HepG2 (cell line): ENCODE data around the gene SLC1A3. TPM values are rescaled to one million over a fixed set of nuclear protein-coding genes. Genes with fewer than 3 reads are reported as not detected.

Experiments used
- ATAC-seq: fragments of 200-7000 bp; cut with Tn5 transposase; 3 replicates; pipeline ENCODE4 v1.9.1; 2020; ENCODE audit warnings: mild to moderate bottlenecking, moderate library complexity
- BruUV-seq: library from RNA; stranded (reverse); fragments of 400-500 nt; replicated peaks from 2 replicates; lab custom pipeline; 2021; lab: Mats Ljungman, UMichigan
- CTCF ChIA-PET: fragments of 300-600 bp; formaldehyde crosslinking; extraction: SDS; loops from one replicate; lab custom pipeline; 2021; ENCODE audit warnings: low total read pairs, inconsistent platforms, low intra/inter-chr PET ratio; lab: Yijun Ruan, JAX
- POLR2A ChIA-PET: fragments of 350-600 bp; sonication (Branson Sonifier 250); formaldehyde crosslinking; loops from one replicate; lab custom pipeline; 2020; ENCODE audit warnings: antibody characterized with exemption, inconsistent platforms; lab: Yijun Ruan, JAX
- DNase-seq: peaks from one replicate; pipeline ENCODE4 v3.0.0-alpha.2; 2015; ENCODE audit warnings: low spot score
- FAIRE-seq: peaks from 3 replicates; lab custom pipeline; 2011; peaks lifted over from hg19 to GRCh38; lab: Jason Lieb, UNC
- H2AFZ ChIP-seq: one replicate; pipeline ENCODE4 v1.6.1; 2011; ENCODE audit warnings: low read length, inconsistent platforms
- H3K27ac ChIP-seq: fragments of 300-600 bp; 3 replicates; pipeline ENCODE4 v1.8.0; 2011; ENCODE audit warnings: mixed run types, mild to moderate bottlenecking, mixed read lengths, low read length, inconsistent platforms; ENCODE audit not compliant: insufficient read depth; ENCODE audit errors: extremely low read length
- H3K27me3 ChIP-seq, 2 experiments: fragments of 200-600 bp in 1 of 2; 2 replicates in 1 of 2; 3 replicates in 1 of 2; pipeline versions ENCODE4 v1.6.0 to v1.8.0; 2011; ENCODE audit warnings: low read length in 2 of 2, mild to moderate bottlenecking in 2 of 2, moderate library complexity in 2 of 2, inconsistent platforms in 1 of 2; ENCODE audit not compliant: insufficient read depth in 2 of 2, control insufficient read depth in 1 of 2
- H3K36me3 ChIP-seq, 2 experiments: fragments of 200-600 bp in 1 of 2; replicated peaks in 1 of 2; 2 replicates in 1 of 2; 3 replicates in 1 of 2; pipeline versions ENCODE4 v1.5.1 to v1.8.0; 2011; ENCODE audit warnings: low read length in 2 of 2, inconsistent platforms in 1 of 2; ENCODE audit not compliant: insufficient read depth in 2 of 2, control insufficient read depth in 1 of 2
- H3K4me1 ChIP-seq: 2 replicates; pipeline ENCODE4 v1.5.1; 2012; ENCODE audit warnings: low read length, inconsistent platforms; ENCODE audit not compliant: insufficient read depth
- H3K4me2 ChIP-seq: 2 replicates; pipeline ENCODE4 v1.6.0; 2011; ENCODE audit warnings: low read depth, low read length, inconsistent platforms
- H3K4me3 ChIP-seq, 3 experiments: fragments of 200-600 bp in 1 of 3; sonication (generic), shearing (Covaris generic) in 1 of 3; replicated peaks in 1 of 3; 2 replicates each; pipeline ENCODE4 v1.5.1; 2011 to 2016; ENCODE audit warnings: low read length in 3 of 3, inconsistent platforms in 2 of 3, low read depth in 2 of 3, mild to moderate bottlenecking in 2 of 3, control low read depth in 1 of 3, mixed read lengths in 1 of 3; ENCODE audit not compliant: insufficient read depth in 1 of 3
- H3K79me2 ChIP-seq: one replicate; pipeline ENCODE4 v1.6.1; 2011; ENCODE audit warnings: low read length, inconsistent platforms; ENCODE audit not compliant: insufficient read depth
- H3K9ac ChIP-seq: 2 replicates; pipeline ENCODE4 v1.6.0; 2011; ENCODE audit warnings: mild to moderate bottlenecking, low read depth, low read length, inconsistent platforms; ENCODE audit not compliant: insufficient read depth
- H3K9me3 ChIP-seq: 2 replicates; pipeline ENCODE4 v1.5.1; 2012; ENCODE audit warnings: mild to moderate bottlenecking, low read length
- H4K20me1 ChIP-seq: 2 replicates; pipeline ENCODE4 v1.6.0; 2011; ENCODE audit warnings: inconsistent platforms, mild to moderate bottlenecking, low read length, moderate library complexity; ENCODE audit not compliant: insufficient read depth
- NCOA2 ChIP-seq: sonication (generic); formaldehyde crosslinking; IDR thresholded peaks from 2 replicates; pipeline ENCODE4 v1.8.0; 2022; ENCODE audit warnings: inconsistent platforms
- NR3C1 ChIP-seq: sonication (generic); formaldehyde crosslinking; IDR thresholded peaks from 2 replicates; pipeline ENCODE4 v1.4.0; 2020; ENCODE audit warnings: missing genetic modification reagents
- RFX5 ChIP-seq: IDR thresholded peaks from 2 replicates; pipeline ENCODE4 v1.6.1; 2011; ENCODE audit warnings: low read depth, low read length, improper control_type of control experiment
- TCF7 ChIP-seq: sonication (generic); IDR thresholded peaks from 2 replicates; pipeline ENCODE4 v1.6.1; 2016; ENCODE audit warnings: antibody characterized with exemption, low read depth
- WGBS: methylation state at CpG from one replicate; pipeline ENCODE4 v1.1.6; 2017; ENCODE audit warnings: low lambda C conversion rate; 5-methylcytosine and 5-hydroxymethylcytosine counted together
- in situ Hi-C: cut with HindIII; loops from 2 replicates; pipeline ENCODE4 v1.10.0; 2017; ENCODE audit warnings: low pct_unique_long_range_greater_than_20kb; ENCODE audit not compliant: extremely low pct_ligation_motif_present
- intact Hi-C: fragments of 100-400 bp; cut with micrococcal nuclease; formaldehyde crosslinking; loops from one replicate; pipeline ENCODE4 v1.10.0; 2022; ENCODE audit not compliant: unreplicated experiment
- polyA plus RNA-seq, 8 experiments: library from polyadenylated mRNA; depleted of rRNA in 3 of 8; stranded (reverse) in 7 of 8; unstranded in 1 of 8; fragments of >200 nt; fragmentation: Illumina TruSeq in 4 of 8; extraction: Trizol in 4 of 8; gene quantifications; 2 replicates each; pipeline versions ENCODE4 v1.2.1 to v1.2.3, GENCODE V29; 2011 to 2016; ENCODE audit warnings: low read depth in 4 of 8, missing spikeins in 1 of 8, mixed read lengths in 1 of 8; ENCODE audit not compliant: insufficient read depth in 1 of 8
- total RNA-seq, 5 experiments: library from RNA; depleted of rRNA; stranded (reverse); fragments of >200 nt; fragmentation: Illumina TruSeq; extraction: Trizol; gene quantifications; 2 replicates each; pipeline ENCODE4 v1.2.3, GENCODE V29; 2016; ENCODE audit warnings: low read depth in 1 of 5
- TF ChIP-seq, protein P1 (sequence below): sonication (generic); formaldehyde crosslinking; IDR thresholded peaks from 2 replicates; pipeline ENCODE4 v1.8.0; 2022; ENCODE audit warnings: mild to moderate bottlenecking, missing genetic modification reagents, borderline replicate concordance
- TF ChIP-seq, protein P2 (sequence below): sonication (generic); formaldehyde crosslinking; IDR thresholded peaks from 2 replicates; pipeline ENCODE4 v1.4.0; 2020; ENCODE audit warnings: mild to moderate bottlenecking, missing genetic modification reagents

SLC1A3 gene
- total and polyA plus RNA-seq, 2 of the 13 experiments (the other 11 are each of a cell fraction or from before 2014, with no cell fraction given): 0.09 TPM; not detected in 1

DNA sequence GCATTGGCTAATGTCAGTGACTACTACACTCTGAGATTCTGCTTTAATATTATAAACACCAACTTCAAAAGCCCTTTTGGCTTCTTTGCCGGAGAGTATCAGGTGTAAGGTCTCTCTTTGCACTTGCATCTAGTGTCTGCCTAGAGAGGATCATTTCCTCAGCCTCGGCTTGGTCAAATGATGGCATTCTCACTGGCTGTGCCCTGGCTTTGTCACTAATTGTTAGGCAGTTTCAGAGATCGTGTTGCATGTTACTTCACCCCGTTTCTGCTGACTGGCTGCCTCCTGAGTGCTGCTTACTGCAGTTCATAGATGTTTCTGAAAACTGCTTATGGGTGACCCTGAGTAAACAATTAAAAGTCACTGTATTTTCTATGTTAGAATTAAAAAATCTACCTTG is 48.8 kb downstream of the SLC1A3 start:
- Histone ChIP-seq H3K27me3 (no peaks in the 10 kb centered on the region; a peak in 1 of 5 replicates), H3K79me2 (no peaks in the 10 kb centered on the region), H3K4me3 (no peak overlapping the region), H3K36me3 (no peaks in the 10 kb centered on the region), H2AFZ (no peak overlapping the region), H4K20me1 (no peaks in the 10 kb centered on the region), H3K9me3 (no peaks in the 10 kb centered on the region), H3K4me1 (no peaks in the 10 kb centered on the region), H3K9ac (no peak overlapping the region), H3K4me2 (no peak overlapping the region), H3K27ac (no peak overlapping the region)
- 19% methylated on average over 4 of the region's 4 CpGs for WGBS
- CTCF ChIA-PET: no interaction called here
- no peak for FAIRE-seq
- ATAC-seq: no peak
- in situ Hi-C loops (no loop called here), intact Hi-C loops (no loop called here)
- DNase-seq: no peak
- POLR2A ChIA-PET: no interaction called here
- TF ChIP-seq NCOA2 (CRISPR knock-in tag) (no peak), TCF7 (no peak), RFX5 (peak; percentile 95), NR3C1 (CRISPR knock-in tag) (no peak)
- BruUV-seq: no TSS peak

DNA sequence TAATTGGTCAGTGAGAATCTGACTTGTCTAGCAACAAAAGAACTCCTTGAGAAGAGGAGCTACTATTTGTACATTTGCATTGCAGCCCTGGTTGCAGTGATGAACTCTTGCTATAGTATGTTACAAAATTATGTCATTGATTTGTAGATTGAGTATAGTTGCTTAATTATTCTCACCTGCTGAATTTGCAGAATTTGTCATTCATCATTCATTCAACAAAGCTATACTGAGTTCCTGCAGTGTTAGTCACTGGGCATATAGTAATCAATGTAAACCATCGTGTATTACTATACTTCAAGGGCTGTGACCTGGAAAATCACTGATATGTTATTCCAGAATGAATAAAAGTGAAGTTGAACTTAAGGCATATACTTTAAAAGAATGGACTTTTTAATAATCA is 50.1 kb downstream of the SLC1A3 start:
- Histone ChIP-seq H3K9me3 (no peaks in the 10 kb centered on the region), H3K27ac (no peak overlapping the region), H3K27me3 (no peaks in the 10 kb centered on the region; a peak in 1 of 5 replicates), H3K4me1 (no peaks in the 10 kb centered on the region), H3K4me3 (no peak overlapping the region), H4K20me1 (no peaks in the 10 kb centered on the region), H3K9ac (no peak overlapping the region), H3K36me3 (no peaks in the 10 kb centered on the region), H3K4me2 (no peak overlapping the region), H2AFZ (no peak overlapping the region), H3K79me2 (no peaks in the 10 kb centered on the region)
- intact Hi-C loops (no loop called here), in situ Hi-C loops (no loop called here)
- ATAC-seq (no peak), DNase-seq (no peak), FAIRE-seq (no peak)
- no TSS peak for BruUV-seq
- TF ChIP-seq, protein P1, sequence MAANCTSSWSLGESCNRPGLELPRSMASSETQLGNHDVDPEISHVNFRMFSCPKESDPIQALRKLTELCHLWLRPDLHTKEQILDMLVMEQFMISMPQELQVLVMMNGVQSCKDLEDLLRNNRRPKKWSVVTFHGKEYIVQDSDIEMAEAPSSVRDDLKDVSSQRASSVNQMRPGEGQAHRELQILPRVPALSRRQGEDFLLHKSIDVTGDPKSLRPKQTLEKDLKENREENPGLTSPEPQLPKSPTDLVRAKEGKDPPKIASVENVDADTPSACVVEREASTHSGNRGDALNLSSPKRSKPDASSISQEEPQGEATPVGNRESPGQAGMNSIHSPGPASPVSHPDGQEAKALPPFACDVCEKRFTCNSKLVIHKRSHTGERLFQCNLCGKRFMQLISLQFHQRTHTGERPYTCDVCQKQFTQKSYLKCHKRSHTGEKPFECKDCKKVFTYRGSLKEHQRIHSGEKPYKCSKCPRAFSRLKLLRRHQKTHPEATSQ (CRISPR knock-in tag): no peak
- TF ChIP-seq, protein P2, sequence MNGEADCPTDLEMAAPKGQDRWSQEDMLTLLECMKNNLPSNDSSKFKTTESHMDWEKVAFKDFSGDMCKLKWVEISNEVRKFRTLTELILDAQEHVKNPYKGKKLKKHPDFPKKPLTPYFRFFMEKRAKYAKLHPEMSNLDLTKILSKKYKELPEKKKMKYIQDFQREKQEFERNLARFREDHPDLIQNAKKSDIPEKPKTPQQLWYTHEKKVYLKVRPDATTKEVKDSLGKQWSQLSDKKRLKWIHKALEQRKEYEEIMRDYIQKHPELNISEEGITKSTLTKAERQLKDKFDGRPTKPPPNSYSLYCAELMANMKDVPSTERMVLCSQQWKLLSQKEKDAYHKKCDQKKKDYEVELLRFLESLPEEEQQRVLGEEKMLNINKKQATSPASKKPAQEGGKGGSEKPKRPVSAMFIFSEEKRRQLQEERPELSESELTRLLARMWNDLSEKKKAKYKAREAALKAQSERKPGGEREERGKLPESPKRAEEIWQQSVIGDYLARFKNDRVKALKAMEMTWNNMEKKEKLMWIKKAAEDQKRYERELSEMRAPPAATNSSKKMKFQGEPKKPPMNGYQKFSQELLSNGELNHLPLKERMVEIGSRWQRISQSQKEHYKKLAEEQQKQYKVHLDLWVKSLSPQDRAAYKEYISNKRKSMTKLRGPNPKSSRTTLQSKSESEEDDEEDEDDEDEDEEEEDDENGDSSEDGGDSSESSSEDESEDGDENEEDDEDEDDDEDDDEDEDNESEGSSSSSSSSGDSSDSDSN (CRISPR knock-in tag): no peak
- CTCF ChIA-PET: no interaction called here
- WGBS: 0% methylated on average over 1 of the region's 1 CpG
- POLR2A ChIA-PET: no interaction called here
